GM12872 (cell line): ENCODE results near the gene ZSCAN5C.

Experiments
- TF ChIP-seq, protein P1 (sequence below): IDR thresholded peaks from 3 replicates; pipeline ENCODE4 v1.5.1; 2011; ENCODE audit warnings: low read depth, mild to moderate bottlenecking, low read length, moderate library complexity; ENCODE audit not compliant: insufficient read depth

Gene ZSCAN5C

DNA sequence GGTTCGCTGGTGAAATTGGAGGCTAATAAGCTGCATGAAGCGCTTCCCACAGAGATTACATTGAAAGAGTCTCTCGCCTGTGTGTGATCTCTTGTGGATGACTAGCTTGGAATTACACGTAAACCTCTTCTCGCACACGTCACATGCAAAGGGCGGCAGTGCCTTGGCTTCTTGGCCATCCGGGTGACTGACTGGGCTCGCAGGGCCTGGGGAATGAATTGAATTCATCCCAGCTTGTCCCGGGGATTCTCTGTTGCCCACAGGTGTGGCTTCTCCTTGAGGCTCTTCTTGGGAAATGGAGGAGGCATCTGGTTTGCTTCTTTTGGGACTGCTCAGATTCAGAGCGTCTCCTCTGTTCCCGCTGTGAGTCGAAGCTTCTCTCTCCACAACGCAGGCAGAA lies 19.8 kb downstream of the ZSCAN5C start:
- TF ChIP-seq, protein P1, sequence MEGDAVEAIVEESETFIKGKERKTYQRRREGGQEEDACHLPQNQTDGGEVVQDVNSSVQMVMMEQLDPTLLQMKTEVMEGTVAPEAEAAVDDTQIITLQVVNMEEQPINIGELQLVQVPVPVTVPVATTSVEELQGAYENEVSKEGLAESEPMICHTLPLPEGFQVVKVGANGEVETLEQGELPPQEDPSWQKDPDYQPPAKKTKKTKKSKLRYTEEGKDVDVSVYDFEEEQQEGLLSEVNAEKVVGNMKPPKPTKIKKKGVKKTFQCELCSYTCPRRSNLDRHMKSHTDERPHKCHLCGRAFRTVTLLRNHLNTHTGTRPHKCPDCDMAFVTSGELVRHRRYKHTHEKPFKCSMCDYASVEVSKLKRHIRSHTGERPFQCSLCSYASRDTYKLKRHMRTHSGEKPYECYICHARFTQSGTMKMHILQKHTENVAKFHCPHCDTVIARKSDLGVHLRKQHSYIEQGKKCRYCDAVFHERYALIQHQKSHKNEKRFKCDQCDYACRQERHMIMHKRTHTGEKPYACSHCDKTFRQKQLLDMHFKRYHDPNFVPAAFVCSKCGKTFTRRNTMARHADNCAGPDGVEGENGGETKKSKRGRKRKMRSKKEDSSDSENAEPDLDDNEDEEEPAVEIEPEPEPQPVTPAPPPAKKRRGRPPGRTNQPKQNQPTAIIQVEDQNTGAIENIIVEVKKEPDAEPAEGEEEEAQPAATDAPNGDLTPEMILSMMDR, result no peak

DNA sequence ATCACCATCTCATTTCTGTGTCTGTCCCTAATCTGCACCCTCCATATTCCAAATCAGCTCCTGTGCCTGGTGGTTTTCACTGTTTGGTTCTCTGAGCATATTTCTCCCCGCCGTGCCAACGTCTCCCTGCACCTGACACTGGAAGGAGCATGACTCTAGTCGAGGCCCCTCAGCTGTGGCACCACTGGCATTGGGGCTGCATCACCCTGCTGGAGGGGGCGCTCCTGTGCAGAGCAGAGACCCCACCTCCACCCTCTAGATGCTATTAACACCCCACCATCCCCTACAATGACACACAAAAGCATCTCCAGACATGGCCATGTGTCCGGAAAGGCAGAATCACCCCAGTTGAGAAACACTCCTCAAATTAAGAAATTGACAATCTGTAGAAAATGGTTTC lies 20.8 kb downstream of the ZSCAN5C start:
- TF ChIP-seq, protein P1, result no peak

DNA sequence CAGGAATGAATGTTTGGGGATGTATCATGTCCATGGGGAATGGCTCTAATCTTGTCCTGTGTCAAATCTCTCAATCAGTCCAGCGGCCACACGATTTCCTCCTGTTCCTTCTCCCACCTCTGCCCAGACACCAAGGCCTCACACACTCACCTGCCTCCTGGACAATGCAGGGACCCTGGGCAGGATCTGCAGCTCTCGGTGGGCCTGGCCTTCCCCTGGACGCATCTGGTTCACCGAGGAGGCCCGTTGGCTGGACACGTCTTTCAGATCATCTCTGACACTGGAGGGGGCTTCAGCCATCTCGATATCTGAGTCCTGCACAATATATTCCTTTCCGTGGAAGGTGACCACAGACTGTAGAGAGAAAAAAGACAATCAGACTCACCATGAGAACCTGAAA lies 21.4 kb downstream of the ZSCAN5C start:
- TF ChIP-seq, protein P1, result no peak

DNA sequence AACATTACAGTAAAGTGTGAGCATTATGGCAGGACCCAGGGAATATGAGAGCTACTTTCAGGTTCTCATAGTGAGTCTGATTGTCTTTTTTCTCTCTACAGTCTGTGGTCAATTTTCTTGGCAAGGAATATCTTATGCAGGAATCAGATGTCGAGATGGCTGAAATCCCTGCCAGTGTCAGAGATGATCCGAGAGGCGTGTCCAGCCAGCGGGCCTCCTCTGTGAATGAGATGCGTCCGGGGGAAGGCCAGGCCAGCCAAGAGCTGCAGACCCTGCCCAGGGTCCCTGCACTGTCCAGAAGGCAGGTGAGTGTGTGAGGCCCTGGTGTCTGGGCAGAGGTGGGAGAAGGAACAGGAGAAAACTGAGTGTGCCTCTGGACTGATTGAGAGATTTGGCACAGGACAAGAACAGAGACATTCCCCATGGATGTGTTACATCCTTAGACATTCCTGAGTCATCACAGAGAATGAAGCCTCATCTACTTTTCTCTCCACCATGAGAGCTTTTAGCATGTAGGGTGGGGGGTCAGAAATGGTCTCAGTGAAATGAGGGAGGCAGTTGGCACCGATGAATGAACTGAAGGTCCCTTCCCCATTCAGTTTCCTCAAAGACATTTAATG lies 43.2 kb downstream of the ZSCAN5C start:
- TF ChIP-seq, protein P1, result no peak

DNA sequence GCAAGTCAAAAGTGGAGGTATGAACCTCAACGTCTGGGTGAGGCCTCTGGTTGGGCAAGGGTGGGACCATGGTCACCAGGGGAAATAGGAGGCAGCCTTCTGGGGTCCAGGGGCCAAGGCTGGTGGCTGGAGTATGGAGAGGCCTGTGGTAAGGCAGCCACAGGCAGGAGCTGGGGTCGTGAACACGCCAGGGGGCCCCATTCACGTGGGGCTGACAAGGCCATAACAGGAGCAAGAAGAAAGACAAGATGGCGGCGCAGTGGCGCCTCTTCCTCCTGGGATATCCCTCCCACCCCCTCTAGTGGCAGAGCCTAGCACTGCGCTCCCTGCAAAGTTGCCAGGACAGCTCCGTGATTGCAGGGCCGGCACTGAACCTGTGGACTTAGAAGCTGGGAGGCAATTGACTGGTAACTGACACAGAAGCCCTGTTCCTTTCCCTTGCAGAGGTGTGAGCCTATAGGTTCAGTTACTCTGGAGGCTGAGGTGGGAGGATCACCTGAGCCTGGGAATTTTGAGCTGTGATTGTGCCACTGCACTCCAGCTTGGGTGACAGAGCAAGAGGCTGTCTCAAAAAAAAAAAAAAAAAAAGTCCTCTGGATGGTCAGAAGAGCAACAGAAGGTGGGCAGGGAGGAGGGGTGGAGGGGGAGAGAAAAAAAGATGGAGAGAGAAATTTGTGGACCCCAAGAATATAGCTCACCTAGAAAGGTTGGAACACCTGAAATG lies 50.8 kb downstream of the ZSCAN5C start:
- TF ChIP-seq, protein P1, result peak; percentile 98

DNA sequence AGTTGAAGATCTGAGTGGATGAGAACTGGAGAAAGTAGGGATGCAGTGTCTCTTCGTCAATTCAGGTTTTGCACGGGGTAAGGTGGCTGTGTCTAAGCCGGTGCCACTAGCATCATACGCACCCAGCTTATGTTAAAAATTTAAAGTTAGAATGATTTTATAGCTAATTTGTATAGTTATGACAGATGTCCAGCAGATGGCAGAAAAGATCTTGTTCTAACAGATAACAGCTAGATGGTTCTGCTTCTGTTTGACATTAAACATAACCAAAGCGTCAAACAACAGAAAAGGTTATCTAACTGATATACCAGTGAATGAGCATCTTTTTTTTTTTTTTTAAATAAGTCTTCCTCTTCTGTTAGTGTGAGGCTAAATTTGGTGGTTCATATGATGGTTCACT lies 51.7 kb downstream of the ZSCAN5C start:
- TF ChIP-seq, protein P1, result peak; percentile 40; the same call in 2 of the 3 replicates

DNA sequence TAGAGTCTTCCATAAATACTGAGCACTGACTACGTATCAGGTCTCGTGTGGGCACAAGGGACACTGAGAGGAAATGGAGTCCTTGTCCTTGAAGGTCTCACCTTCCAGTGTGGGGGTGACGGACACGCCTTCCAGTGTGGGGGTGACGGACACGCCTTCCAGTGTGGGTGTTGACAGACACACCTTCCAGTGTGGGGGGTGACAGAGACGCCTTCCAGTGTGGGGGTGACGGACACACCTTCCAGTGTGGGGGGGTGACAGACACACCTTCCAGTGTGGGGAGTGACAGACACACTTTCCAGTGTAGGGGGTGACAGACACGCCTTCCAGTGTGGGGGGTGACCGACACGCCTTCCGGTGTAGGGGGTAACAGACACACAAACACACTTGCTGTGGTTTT lies 56.2 kb downstream of the ZSCAN5C start:
- TF ChIP-seq, protein P1, result no peak
